ENCODE data around the gene ZSCAN2. TPM values are rescaled to one million over a fixed set of nuclear protein-coding genes. Genes with fewer than 3 reads are reported as not detected.
"Not testable (repeated sequence)": the region's sequence is repeated elsewhere in the genome, so short reads cannot be mapped to it uniquely, and the experiment has no call there.

Gene ZSCAN2
- total RNA-seq, 2 experiments from 2014 or later = 5.9 to 7.6 TPM

DNA sequence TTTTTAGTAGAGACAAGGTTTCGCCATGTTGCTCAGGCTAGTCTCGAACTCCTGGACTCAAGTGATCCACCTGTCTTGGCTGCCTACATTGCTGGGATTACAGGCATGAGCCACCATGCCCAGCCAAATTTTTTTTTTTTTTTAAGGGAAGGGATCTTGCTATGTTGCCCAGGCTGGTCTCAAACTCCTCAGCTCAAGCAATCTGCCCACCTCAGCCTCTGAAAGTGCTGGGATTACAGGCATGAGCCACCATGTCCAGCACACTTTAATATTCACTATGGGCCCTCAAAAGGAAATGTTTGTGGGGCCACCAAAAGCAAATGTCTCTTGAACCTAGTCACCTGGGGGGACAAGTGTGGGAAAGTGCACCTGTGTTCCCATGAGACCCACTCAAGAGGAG, 41.8 kb downstream of the ZSCAN2 start:
- H3K36me3 Mint-ChIP-seq = peaks cover 38% of the 10 kb centered on the region
- H3K9me3 Mint-ChIP-seq, DNase-seq, H3K4me3 Mint-ChIP-seq, H3K27ac Mint-ChIP-seq, H3K27me3 Mint-ChIP-seq: not testable (repeated sequence)
- peaks cover 22% of the 10 kb centered on the region for H3K4me1 Mint-ChIP-seq

DNA sequence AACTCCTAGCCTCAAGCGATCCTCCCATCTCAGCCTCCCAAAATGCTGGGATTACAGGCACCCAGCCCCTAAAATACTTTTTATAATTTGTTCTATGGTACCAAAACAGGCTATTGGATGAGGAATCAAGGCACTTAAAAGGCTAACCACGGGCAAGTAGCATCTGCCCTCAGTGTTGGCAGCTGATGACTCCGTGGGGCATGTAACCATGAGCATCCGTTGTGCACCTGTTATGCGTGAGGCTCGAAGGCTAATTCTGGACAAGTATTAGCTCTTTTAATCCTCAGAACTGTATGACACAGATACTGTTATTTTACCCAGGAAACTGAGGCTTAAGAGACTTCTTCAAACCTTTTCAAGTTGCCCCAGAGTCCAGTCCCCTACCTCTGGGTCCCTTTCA, 43.0 kb downstream of the ZSCAN2 start:
- no peak for DNase-seq
- Mint-ChIP-seq H3K27me3 (no peaks in the 10 kb centered on the region), H3K9me3 (no peaks in the 10 kb centered on the region), H3K36me3 (peaks cover 35% of the 10 kb centered on the region), H3K4me1 (peaks cover 19% of the 10 kb centered on the region), H3K4me3 (no peak overlapping the region), H3K27ac (no peak overlapping the region)

DNA sequence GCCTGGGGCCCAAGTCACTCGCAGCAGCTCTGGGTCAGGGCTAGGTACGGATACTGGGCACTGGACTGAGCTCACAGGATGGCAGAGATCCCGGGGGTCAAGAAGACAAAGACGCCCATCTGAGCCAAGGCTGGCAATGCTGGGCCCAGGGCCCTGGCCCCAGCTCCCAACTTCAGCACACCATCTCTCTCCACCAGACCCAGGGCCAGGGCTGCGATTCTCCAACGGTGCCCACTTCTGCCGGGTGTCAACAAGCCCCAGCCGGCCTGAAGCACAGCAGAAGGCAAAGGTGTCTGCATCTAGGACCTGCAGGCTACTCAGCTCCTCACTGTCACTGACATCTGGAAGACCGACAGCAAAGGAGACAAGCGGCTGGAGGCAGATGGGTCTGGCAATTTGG, 44.7 kb downstream of the ZSCAN2 start:
- Mint-ChIP-seq H3K27me3 (no peaks in the 10 kb centered on the region), H3K36me3 (peaks cover 27% of the 10 kb centered on the region), H3K27ac (peak overlapping the region; percentile 17), H3K4me1 (peaks cover 14% of the 10 kb centered on the region), H3K9me3 (no peaks in the 10 kb centered on the region), H3K4me3 (no peak overlapping the region)
- no peak for DNase-seq

DNA sequence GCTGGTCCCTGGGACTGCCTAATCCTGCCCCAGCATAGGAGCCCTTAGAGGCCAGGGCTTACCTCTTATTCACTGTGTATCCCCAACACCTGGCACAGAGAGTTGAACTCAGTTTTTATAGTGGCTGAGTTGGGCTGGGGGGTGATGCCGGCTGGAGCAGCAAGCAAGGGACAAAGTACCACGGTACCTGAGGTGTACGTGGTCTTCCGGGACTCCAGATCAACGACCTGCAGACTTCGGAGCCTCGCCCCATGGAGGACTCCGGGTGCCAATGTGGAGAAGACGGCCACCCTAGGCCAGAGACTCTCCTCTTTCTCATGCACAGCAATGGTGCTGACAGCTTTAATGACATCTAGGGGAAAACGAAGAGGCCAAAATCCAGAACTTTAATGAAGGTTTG, 45.2 kb downstream of the ZSCAN2 start:
- DNase-seq = no peak
- no peaks in the 10 kb centered on the region for H3K9me3 Mint-ChIP-seq
- peaks cover 10% of the 10 kb centered on the region for H3K4me1 Mint-ChIP-seq
- H3K27me3 Mint-ChIP-seq = no peaks in the 10 kb centered on the region
- no peak overlapping the region for H3K4me3 Mint-ChIP-seq
- H3K27ac Mint-ChIP-seq = no peak overlapping the region
- H3K36me3 Mint-ChIP-seq = peaks cover 23% of the 10 kb centered on the region

DNA sequence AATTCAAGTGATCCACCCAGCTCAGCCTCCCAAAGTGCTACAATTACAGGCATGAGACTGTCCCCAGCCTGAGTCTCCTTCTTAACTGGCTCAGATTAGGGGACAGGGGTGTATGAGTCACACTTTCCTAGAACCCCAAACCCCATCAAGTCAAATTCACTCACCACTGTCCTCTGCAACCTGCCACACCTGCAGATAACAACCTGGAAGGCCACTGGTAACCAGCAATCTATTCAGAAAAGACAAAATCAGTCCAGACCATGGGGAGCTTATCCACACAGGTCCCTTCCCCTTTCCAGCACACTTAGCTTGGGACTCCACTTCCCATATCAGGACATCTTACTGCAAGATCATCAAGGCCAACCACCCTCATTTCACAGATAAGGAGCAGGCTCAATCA, 46.9 kb downstream of the ZSCAN2 start:
- Mint-ChIP-seq H3K9me3 (no peaks in the 10 kb centered on the region), H3K4me1 (peaks cover 16% of the 10 kb centered on the region), H3K27ac (peak overlapping the region; percentile 41), H3K36me3 (peaks cover 27% of the 10 kb centered on the region), H3K4me3 (no peak overlapping the region), H3K27me3 (no peaks in the 10 kb centered on the region)
- DNase-seq = no peak

DNA sequence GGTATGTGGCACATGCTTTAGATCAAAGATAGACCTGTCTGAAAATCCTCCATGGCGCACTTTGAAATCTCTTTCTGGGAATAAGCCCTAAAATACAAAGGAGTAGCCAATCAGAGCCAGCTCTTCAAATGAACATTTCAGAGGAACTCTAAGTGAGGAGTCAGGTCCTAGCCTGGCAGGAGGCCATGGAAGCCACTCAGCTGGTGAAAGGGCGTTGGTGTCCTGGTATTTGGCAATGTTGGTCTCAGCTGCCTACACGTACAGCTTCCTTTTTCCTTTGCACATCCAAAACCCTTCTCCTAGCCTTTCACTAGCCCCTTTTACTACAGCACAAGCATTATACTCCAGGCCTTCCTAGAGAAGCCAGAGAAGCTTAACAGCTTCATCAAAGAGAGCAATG, 47.7 kb downstream of the ZSCAN2 start:
- Mint-ChIP-seq H3K36me3 (peaks cover 21% of the 10 kb centered on the region), H3K4me3 (no peak overlapping the region), H3K9me3 (no peaks in the 10 kb centered on the region), H3K4me1 (peaks cover 24% of the 10 kb centered on the region), H3K27me3 (no peaks in the 10 kb centered on the region), H3K27ac (peak overlapping the region; percentile 26)
- DNase-seq = no peak

DNA sequence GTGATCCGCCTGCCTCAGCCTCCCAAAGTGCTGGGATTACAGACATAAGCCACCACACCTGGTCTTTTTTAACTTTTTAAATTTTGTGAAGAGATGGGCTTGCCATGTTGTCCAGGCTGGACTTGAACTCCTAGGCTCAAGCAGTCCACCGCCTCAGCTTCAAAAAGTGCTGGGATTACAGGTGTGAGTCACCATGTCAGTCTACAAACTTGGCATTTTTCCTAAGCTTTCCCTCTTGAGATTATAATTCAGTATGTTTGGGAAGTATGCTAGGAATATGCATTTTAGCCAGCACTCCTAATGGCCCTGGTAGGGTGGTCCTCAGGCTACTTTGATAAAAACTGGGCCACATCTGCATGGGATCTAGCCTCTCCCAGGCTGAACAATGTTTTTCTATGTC, 48.9 kb downstream of the ZSCAN2 start:
- H3K4me1 Mint-ChIP-seq = peaks cover 27% of the 10 kb centered on the region
- DNase-seq = no peak
- no peaks in the 10 kb centered on the region for H3K9me3 Mint-ChIP-seq
- no peaks in the 10 kb centered on the region for H3K27me3 Mint-ChIP-seq
- H3K27ac Mint-ChIP-seq = no peak overlapping the region
- H3K36me3 Mint-ChIP-seq = peaks cover 21% of the 10 kb centered on the region
- no peak overlapping the region for H3K4me3 Mint-ChIP-seq

DNA sequence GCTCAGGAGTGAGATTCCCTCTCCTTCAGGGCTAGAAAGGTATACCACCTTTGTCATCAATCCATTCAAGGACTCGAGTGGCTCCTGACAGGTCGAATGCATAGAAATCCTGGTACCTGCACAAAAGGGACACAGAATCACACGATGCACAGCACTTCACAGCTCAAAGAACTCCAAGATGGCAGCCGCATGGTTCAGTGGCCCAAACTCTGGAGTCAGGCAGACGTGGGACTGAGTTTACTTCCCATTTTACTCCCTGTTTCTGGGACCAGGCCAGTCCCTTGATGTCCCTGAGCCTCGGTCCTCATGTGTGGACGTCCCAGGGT, 52.7 kb downstream of the ZSCAN2 start:
- Mint-ChIP-seq H3K4me1 (peaks cover 33% of the 10 kb centered on the region), H3K36me3 (peaks cover 12% of the 10 kb centered on the region), H3K4me3 (peak overlapping the region; percentile 97), H3K9me3 (no peaks in the 10 kb centered on the region), H3K27ac (peak overlapping the region; percentile 98), H3K27me3 (no peaks in the 10 kb centered on the region)
- no peak for DNase-seq

DNA sequence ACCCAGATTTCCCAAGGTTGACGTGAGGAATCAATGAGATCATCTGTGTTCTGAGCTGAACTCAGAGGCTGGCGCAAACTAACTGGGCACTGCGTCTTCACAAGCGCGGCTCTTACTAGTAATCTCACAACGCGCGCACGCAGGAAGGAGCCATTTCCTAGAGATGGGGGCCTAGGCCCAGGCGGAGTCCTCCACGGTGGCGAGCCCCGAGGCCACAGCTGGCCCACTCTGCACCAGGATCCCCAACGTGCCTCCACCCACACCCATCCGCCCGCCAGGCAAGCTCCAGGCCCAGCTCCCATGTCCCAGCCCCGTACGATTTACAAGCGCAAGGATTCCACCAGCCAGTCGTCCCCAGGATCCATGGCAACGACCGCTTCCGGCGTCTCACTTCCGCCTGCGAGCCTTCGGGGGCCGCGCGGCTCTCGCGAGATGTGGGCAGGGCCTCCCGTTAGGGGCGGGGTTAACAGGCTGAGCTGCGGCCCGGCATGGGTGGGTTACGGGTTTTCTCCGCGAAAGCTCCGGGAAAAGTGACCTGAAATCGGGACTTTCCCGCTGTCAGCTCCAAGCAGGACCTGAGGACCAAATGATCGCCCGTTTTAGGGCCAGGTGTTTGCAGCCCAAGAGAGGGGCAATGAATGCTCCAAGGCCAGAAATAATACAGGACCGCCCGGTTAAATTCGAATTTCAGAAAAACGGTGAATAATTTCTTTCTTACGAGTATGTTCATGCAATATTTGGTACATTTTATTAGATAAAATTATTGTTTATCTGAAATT, 53.3 kb downstream of the ZSCAN2 start, which contains the start of gene WDR73:
Gene WDR73 (minus strand): TSS at position 374 of the 779 bp plus-strand sequence. CDS start 9 bp downstream, at position 365.
- Mint-ChIP-seq H3K27me3 (no peaks in the 10 kb centered on the region), H3K9me3 (no peaks in the 10 kb centered on the region), H3K4me1 (peaks cover 38% of the 10 kb centered on the region), H3K36me3 (peaks cover 10% of the 10 kb centered on the region), H3K4me3 (peak within 1 kb of the TSS; percentile 97), H3K27ac (peak within 1 kb of the TSS; percentile 98)
- peak; percentile 98 for DNase-seq

DNA sequence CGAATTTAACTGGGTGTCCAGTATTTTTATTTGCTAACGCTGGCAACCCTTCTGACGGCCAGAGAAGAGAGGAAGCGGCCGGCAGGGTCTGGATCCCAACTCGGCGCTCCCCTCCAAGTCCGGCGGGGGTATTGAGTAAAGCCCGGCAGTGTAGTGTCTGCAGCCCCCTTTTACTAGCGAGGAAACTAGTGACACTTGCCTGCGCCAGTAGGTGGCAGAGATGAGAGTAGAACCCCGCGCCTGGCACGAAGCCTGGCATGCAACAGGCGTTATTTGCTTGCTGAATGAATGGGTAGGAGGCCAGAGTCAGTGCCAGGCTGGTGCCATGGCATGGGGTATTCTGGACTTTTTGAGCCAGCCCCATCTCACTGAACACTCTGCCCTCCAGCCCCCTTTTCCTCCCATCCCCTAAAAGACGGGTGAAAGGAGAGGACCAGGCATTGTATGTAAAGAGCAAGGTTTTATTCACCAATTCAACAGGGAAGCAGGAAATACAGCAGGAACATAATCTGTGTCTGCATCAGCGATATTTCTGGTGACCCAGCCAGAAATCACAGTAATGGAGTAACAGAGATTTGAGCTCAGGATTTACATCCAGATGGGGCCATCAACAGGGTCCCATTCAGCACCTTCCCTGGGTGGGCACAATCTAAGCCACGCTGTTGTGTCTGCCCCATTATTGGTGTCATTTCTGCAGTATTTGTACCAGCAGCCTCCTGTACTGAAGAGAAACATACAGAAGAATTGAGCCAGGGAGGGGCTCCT, 54.1 kb downstream of the ZSCAN2 start:
- Mint-ChIP-seq H3K4me3 (peak overlapping the region; percentile 97), H3K36me3 (peaks cover 9% of the 10 kb centered on the region), H3K27ac (peak overlapping the region; percentile 98), H3K27me3 (no peaks in the 10 kb centered on the region), H3K9me3 (no peaks in the 10 kb centered on the region), H3K4me1 (peaks cover 42% of the 10 kb centered on the region)
- peak; percentile 79 for DNase-seq

DNA sequence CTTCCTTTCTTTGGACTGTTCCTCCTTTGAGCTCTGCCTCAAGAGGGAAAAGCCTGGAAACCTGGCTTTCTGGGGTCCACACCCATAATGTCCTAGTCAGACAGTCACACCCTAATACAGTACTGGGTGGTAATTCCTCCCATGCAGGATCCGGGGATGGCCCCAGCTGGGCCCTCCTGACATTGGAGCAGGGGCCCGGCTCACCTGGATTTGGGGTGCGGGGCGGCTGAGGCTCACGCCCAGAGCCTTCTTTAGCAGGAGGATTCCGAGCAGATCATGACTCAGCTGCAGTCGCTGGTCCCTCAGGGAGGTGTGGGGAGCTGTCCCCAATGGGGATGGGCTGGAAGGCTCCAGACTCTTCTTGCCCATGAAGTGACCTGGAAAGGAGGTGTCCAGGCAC, 56.2 kb downstream of the ZSCAN2 start:
- Mint-ChIP-seq H3K4me1 (peaks cover 40% of the 10 kb centered on the region), H3K36me3 (peaks cover 5% of the 10 kb centered on the region), H3K27me3 (no peaks in the 10 kb centered on the region), H3K9me3 (no peaks in the 10 kb centered on the region), H3K4me3 (no peak overlapping the region), H3K27ac (no peak overlapping the region)
- no peak for DNase-seq

DNA sequence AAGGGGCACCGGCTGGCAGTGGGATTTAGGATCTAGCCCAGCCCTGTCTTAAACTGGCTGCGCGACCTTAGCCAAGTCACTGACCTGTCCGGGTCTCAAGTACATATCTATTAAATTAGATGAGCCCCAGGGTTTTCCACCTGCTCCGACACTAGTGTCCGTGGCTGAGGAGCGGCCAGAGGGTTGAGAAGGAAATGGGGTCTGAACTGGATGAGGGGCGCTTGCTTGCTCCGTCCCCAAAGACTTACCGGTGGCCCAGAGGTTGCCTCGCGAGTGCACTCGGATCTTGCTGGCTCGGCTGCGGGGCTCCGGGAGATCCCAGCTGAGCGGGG, 56.9 kb downstream of the ZSCAN2 start:
- no peak for DNase-seq
- Mint-ChIP-seq H3K27me3 (no peaks in the 10 kb centered on the region), H3K9me3 (no peaks in the 10 kb centered on the region), H3K4me3 (peak overlapping the region; percentile 64), H3K27ac (no peak overlapping the region), H3K4me1 (peaks cover 36% of the 10 kb centered on the region), H3K36me3 (no peaks in the 10 kb centered on the region)

DNA sequence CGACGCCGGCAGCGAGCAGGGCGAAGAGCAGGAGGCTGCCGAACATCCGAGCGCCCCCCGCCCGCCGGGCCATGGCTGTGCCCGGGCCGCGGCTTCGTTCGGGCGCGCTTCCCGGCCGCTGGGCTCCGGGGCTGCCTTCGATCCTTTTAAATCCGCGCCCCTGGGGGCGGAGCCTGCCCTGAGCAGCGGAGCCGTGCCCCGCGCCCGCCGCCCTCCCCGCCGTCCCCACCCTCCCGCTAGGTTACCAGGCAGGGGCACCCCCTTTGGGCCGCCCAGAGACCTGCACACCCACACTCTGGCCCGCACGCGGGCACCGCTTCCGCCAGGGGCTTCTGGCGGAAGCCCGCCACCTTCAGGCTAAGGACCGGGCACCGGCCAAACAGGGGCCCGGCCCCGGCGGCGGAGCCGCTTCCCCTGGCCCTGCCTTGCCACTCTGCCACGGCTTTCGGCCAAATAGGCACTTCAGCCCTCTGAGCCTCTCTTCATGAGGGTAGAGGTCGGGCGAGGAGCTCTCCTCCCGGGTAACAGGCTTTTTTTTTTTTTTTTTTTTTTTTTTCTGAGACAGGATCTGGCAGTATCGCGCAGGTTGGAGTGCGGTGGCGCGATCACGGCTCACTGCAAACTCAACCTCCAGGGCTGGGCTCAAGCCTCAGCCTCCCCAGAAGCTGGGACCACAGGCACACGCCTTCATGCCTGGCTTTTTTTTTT, 57.4 kb downstream of the ZSCAN2 start, which contains the start of gene NMB:
Gene NMB (minus strand): TSS at position 120 of the 708 bp plus-strand sequence. CDS start 47 bp downstream, at position 73.
- Mint-ChIP-seq H3K9me3 (no peaks in the 10 kb centered on the region), H3K36me3 (no peaks in the 10 kb centered on the region), H3K4me3 (peak within 1 kb of the TSS; percentile 65), H3K27ac (peak within 1 kb of the TSS; percentile 79), H3K4me1 (peaks cover 32% of the 10 kb centered on the region), H3K27me3 (no peaks in the 10 kb centered on the region)
- DNase-seq = peak; percentile 87

DNA sequence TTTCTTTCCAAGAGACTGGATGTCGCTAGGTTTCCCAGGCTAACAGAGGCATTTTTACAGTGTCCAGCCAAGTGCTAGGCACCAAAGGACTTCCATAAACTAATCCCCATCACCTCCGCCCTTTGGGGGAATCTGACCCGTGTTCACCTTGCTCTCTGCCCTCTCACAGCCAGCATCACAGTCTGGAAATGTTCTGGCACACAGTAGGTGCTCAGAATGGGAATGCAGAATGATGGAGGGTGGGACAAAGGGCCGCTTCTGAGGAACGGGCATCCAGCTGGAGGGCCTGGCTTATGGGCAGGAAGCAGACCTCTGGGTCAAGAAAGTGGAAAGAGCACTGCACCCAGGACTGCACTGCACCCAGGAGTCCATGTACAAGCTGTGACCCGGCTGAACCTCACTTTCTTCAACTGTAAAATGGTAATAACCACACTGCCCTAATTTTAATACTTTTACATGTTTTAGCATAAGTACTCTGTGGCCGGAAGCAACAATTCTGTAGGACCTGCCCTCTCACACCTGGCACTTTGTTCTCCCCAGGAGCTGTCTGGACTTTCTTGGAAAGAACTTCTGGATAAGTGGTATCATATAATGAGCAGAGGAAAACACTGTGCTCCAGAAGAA, 58.1 kb downstream of the ZSCAN2 start:
- H3K27ac Mint-ChIP-seq = peak overlapping the region; percentile 79
- H3K27me3 Mint-ChIP-seq = no peaks in the 10 kb centered on the region
- peaks cover 26% of the 10 kb centered on the region for H3K4me1 Mint-ChIP-seq
- no peak for DNase-seq
- no peaks in the 10 kb centered on the region for H3K36me3 Mint-ChIP-seq
- peak overlapping the region; percentile 65 for H3K4me3 Mint-ChIP-seq
- no peaks in the 10 kb centered on the region for H3K9me3 Mint-ChIP-seq

Data from activated naive CD8-positive, alpha-beta T cell treated with anti-CD3 and anti-CD28 coated beads for 36 hours (primary cell).